Stimulated activated CD8-positive, alpha-beta memory T cell treated with anti-CD3 and anti-CD28 coated beads, Interleukin-15, amount 100 ng/mL, for 1 hour (primary cell): ENCODE data around the gene TAMM41.
"Not testable (repeated sequence)": the region's sequence is repeated elsewhere in the genome, so short reads cannot be mapped to it uniquely, and the experiment has no call there.

ENCODE experiments used
- DNase-seq: peaks from one replicate; pipeline ENCODE4 v3.0.0-alpha.2; 2020; ENCODE audit warnings: low read depth

TAMM41 gene

DNA sequence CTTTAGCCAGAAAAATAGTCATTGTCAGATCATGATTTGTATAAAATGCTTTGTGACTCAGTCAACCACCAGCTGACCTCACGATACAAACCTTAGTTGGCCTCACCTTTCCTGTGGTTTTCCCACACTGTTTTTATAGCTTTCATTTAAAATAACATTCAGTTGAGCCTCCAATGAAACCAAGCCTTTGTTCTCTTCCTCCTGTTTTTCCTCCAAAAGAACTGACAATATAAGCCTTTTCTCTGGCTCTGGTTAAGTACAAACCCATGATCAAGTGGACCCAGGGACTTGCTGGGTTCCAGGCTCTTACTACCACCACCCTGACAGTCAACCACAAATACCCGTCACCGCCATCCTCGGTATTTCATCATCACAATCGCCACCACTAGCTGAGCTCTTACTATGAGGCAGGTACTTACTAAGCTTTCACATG lies 81.7 kb downstream of the TAMM41 start:
- no peak for DNase-seq

DNA sequence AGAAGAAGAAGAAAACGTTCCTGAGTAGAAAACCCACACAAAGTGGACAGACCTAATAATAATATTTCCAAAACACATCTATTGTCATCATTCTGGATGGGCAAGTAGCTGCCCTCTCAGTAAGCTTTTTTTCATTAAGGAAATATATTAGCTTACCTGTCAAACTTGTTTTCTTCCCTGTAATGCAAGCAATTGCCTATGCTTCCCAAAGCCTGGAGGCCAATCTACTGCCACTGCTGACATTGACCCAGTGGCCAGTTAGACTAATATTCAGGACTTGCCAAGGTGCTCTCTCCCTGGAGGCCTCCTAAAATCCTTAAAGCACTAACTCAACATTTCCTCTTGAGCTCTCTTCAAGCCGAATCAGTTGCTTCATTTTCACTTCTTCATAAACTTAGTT lies 86.7 kb downstream of the TAMM41 start:
- no peak for DNase-seq

DNA sequence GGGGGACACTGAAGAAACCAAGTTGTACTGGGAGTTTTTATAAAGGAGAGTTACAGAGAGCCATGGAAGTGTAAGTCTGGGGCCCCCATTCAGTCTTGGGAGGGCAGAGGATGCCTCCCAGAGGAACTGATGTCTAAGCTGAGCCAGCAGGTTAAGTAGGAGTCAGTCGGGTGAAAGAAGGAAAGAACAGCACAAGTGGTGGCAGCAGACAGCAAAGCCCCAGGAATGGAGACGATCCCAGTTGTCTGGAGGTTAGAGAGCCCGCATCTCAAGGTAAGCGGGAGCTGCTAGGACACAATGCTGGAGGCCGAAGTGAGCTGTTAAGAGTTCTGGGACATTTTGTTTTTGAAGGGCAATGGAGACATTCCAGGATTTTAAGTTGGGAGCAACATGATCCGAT lies 88.8 kb downstream of the TAMM41 start:
- no peak for DNase-seq

DNA sequence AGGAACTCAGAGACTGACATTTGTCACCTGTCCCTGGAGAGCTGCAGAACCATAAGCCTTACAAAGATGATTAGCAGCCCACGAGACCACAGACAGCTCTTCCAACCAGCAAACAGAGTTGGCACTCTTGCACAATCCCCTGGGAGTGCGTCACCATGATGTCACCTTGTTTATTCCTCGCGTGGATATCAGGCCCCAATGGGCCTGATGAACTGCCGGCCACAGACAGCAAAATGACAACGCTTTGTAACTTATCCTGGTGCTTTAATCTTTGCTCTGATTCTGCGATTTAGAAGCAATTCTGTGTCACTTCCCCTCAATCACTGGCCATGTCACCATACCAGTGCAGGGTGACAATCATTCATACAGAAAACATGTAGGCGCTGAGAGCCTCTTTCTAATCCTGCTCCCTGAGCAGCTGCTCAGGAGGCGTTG lies 89.2 kb downstream of the TAMM41 start:
- no peak for DNase-seq

DNA sequence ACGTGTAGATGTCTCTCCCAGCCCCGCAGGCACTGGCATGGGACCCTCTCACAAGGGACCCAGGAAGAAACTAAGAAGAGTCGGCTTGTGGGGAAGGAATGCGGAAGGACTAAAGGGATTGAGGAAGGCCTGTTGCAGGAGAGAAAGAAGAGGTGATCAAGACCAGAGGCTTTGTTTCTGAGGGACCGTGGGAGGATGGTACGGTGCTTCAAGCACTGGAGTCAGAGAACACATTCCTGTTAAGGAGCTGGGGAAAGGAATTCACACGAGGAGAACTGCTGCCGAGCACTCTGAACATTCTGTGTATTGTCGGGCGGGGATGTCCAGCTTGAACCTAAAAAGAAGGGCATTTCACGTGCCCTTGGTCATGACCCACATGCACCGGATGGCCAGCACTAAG lies 91.4 kb downstream of the TAMM41 start:
- no peak for DNase-seq

DNA sequence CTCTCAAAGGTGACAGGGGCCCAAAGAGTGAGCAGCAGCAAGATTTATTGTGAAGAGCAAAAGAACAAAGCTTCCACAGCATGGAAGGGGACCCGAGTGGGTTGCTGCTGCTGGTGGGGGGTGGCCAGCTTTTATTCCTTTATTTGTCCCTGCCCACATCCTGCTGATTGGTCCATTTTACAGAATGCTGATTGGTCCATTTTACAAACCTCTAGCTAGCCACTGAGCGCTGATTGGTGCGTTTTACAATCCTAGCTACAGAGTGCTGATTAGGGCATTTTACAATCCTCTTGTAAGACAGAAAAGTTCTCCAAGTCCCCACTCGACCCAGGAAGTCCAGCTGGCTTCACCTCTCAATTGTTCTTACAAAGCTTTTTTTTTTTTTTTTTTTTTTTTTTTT lies 94.4 kb downstream of the TAMM41 start:
- not testable (repeated sequence) for DNase-seq

DNA sequence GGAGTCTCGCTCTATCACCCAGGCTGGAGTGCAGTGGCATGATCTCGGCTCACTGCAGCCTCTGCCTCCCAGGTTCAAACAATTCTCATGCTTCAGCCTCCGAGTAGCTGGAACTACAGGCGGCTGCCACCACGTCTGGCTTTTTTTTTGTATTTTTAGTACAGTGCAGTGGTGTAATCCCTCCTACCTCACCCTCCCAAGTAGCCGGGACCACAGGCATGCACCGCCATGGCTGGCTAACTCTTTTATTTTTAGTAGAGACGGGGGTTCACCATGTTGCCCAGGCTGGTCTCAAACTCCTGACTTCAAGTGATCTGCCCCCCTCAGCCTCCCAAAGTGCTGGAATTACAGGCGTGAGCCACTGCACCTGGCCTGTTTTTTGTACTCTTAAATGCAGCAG lies 98.4 kb downstream of the TAMM41 start:
- DNase-seq = not testable (repeated sequence)
